KMS-11 (cell line): ENCODE measurements around the gene EPS8L3.

Experiments used
- H2AFZ ChIP-seq: fragments of 200-600 bp; sonication (generic); 2 replicates; pipeline ENCODE4 v1.6.1; 2016; ENCODE audit warnings: antibody characterized with exemption, mixed run types, low read depth
- H3K27ac ChIP-seq: fragments of 200-600 bp; sonication (generic); 2 replicates; pipeline ENCODE4 v1.6.1; 2016; ENCODE audit warnings: mild to moderate bottlenecking, mixed run types
- H3K27me3 ChIP-seq: fragments of 200-600 bp; sonication (generic); 2 replicates; pipeline ENCODE4 v1.6.1; 2017; ENCODE audit warnings: mild to moderate bottlenecking, low read depth, mixed run types, moderate library complexity; ENCODE audit not compliant: insufficient read depth
- H3K36me3 ChIP-seq: fragments of 200-600 bp; sonication (generic); 2 replicates; pipeline ENCODE4 v1.6.1; 2017; ENCODE audit warnings: mild to moderate bottlenecking, mixed run types; ENCODE audit not compliant: insufficient read depth
- H3K4me1 ChIP-seq: fragments of 200-600 bp; sonication (generic); 2 replicates; pipeline ENCODE4 v1.6.1; 2016; ENCODE audit warnings: mild to moderate bottlenecking, low read depth, mixed run types; ENCODE audit not compliant: poor library complexity, severe bottlenecking
- H3K4me2 ChIP-seq: fragments of 200-600 bp; sonication (generic); 2 replicates; pipeline ENCODE4 v1.7.0; 2016; ENCODE audit warnings: mild to moderate bottlenecking, mixed run types
- H3K4me3 ChIP-seq: fragments of 200-600 bp; sonication (generic); IDR thresholded peaks from 2 replicates; pipeline ENCODE4 v1.6.1; 2017; ENCODE audit warnings: low read depth, low read length, mixed read lengths; ENCODE audit not compliant: insufficient read depth
- H3K79me2 ChIP-seq: fragments of 200-600 bp; sonication (generic); 2 replicates; pipeline ENCODE4 v1.6.1; 2016; ENCODE audit warnings: low read depth, mixed run types; ENCODE audit not compliant: insufficient read depth
- H3K9ac ChIP-seq: fragments of 200-600 bp; sonication (generic); 2 replicates; pipeline ENCODE4 v1.6.1; 2016; ENCODE audit warnings: mild to moderate bottlenecking, mixed run types
- H4K20me1 ChIP-seq: fragments of 200-600 bp; sonication (generic); 2 replicates; pipeline ENCODE4 v1.6.1; 2016; ENCODE audit warnings: mild to moderate bottlenecking, mixed run types; ENCODE audit not compliant: insufficient read depth
- CTCF ChIP-seq: fragments of 200-600 bp; sonication (generic); conservative IDR thresholded peaks from 2 replicates; pipeline ENCODE4 v1.6.1; 2017; ENCODE audit warnings: low read depth, mild to moderate bottlenecking, antibody characterized with exemption, low read length, moderate library complexity, mixed read lengths

The EPS8L3 gene

GRCh38 chr1:109807402-109807801 lies 43.7 kb upstream of the EPS8L3 start:
- H3K4me3 ChIP-seq = no peak overlapping the region
- peak overlapping the region; percentile 16; the same call in 1 of the 2 replicates for H2AFZ ChIP-seq
- H3K79me2 ChIP-seq = no peaks in the 10 kb centered on the region
- H3K36me3 ChIP-seq = no peaks in the 10 kb centered on the region
- H4K20me1 ChIP-seq = no peaks in the 10 kb centered on the region
- H3K4me1 ChIP-seq = peaks cover 72% of the 10 kb centered on the region
- H3K9ac ChIP-seq = peak overlapping the region; percentile 15; the same call in 1 of the 2 replicates
- no peaks in the 10 kb centered on the region for H3K27me3 ChIP-seq
- no peak for TF ChIP-seq CTCF
- H3K4me2 ChIP-seq = peak overlapping the region; percentile 58
- peak overlapping the region; percentile 50 for H3K27ac ChIP-seq

GRCh38 chr1:109806733-109807400 lies 43.1 kb upstream of the EPS8L3 start:
- Histone ChIP-seq H3K4me3 (no peak overlapping the region), H3K4me1 (peaks cover 77% of the 10 kb centered on the region), H2AFZ (peak overlapping the region; percentile 16; the same call in 1 of the 2 replicates), H3K9ac (peak overlapping the region; percentile 15; the same call in 1 of the 2 replicates), H3K4me2 (peak overlapping the region; percentile 58), H3K79me2 (no peaks in the 10 kb centered on the region), H4K20me1 (no peaks in the 10 kb centered on the region), H3K36me3 (no peaks in the 10 kb centered on the region), H3K27ac (peak overlapping the region; percentile 50), H3K27me3 (no peaks in the 10 kb centered on the region)
- no peak for TF ChIP-seq CTCF

- no peaks in the 10 kb centered on the region for H3K27me3 ChIP-seq
- H3K36me3 ChIP-seq = no peaks in the 10 kb centered on the region
- peak overlapping the region; percentile 97 for H3K27ac ChIP-seq
- TF ChIP-seq CTCF = no peak
- peaks cover 89% of the 10 kb centered on the region for H3K4me1 ChIP-seq
- no peaks in the 10 kb centered on the region for H3K79me2 ChIP-seq
- H3K4me3 ChIP-seq = peak overlapping the region; percentile 73
- H3K9ac ChIP-seq = peak overlapping the region; percentile 15; the same call in 1 of the 2 replicates
- H3K4me2 ChIP-seq = peak overlapping the region; percentile 99
- peak overlapping the region; percentile 27; the same call in 1 of the 2 replicates for H2AFZ ChIP-seq
- no peaks in the 10 kb centered on the region for H4K20me1 ChIP-seq
Measured at GRCh38 chr1:109805486-109806165, 41.9 kb upstream of the EPS8L3 start.

DNA sequence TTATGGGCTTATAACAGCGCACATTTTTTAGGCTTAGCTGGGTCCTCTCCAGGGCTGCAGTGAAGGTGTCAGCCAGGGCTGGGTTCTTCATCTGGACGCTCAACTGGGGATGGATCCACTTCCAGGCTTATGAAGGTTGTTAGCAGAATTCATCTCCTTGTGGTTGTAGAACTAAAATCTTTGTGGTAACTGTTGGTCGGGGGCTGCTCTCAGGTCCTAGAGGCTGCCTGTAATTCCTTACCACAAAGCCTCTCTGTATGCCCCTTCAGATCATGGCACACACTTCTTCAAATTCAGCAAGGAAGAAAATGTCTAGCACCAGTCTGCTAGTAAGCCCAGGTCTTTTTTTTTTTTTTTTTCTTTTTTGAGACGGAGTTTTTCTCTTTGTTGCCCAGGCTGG lies 40.9 kb upstream of the EPS8L3 start:
- no peaks in the 10 kb centered on the region for H3K27me3 ChIP-seq
- no peaks in the 10 kb centered on the region for H3K79me2 ChIP-seq
- peak overlapping the region; percentile 73 for H3K4me3 ChIP-seq
- H3K27ac ChIP-seq = peak overlapping the region; percentile 97
- peaks cover 92% of the 10 kb centered on the region for H3K4me1 ChIP-seq
- TF ChIP-seq CTCF = no peak
- H3K36me3 ChIP-seq = no peaks in the 10 kb centered on the region
- peak overlapping the region; percentile 74; the same call in 1 of the 2 replicates for H3K9ac ChIP-seq
- H3K4me2 ChIP-seq = peak overlapping the region; percentile 99
- no peaks in the 10 kb centered on the region for H4K20me1 ChIP-seq
- peak overlapping the region; percentile 44; the same call in 1 of the 2 replicates for H2AFZ ChIP-seq
